Right ventricle myocardium superior (tissue), 1 donor: ENCODE data around the gene HOXC12. TPM values are rescaled to one million over a fixed set of nuclear protein-coding genes. Genes with fewer than 3 reads are reported as not detected.

ENCODE experiments used
- ATAC-seq: fragments of 200-7000 bp; cut with Tn5 transposase; one replicate; pipeline ENCODE4 v1.9.1; 2020; ENCODE audit warnings: mild to moderate bottlenecking; ENCODE audit not compliant: poor library complexity
- DNase-seq: peaks from one replicate; pipeline ENCODE4 v3.0.0-alpha.2; 2020
- intact Hi-C: fragments of 100-400 bp; cut with DNase I; formaldehyde crosslinking; loops from one replicate; pipeline ENCODE4 v1.11.2; 2022
- total RNA-seq: library from RNA; stranded (reverse); fragmentation: NEBNext Ultra II Directional; extraction: Animal tissue kit (Norgen Biotek cat#: 25700); gene quantifications from one replicate; pipeline ENCODE4 v1.2.1, GENCODE V29; 2021
- donor health status: DM: no; HTN: yes; CAD: no; lungs with severe emphysema.

HOXC12 gene
- total RNA-seq, 1 donor from 2014 or later: not detected

DNA sequence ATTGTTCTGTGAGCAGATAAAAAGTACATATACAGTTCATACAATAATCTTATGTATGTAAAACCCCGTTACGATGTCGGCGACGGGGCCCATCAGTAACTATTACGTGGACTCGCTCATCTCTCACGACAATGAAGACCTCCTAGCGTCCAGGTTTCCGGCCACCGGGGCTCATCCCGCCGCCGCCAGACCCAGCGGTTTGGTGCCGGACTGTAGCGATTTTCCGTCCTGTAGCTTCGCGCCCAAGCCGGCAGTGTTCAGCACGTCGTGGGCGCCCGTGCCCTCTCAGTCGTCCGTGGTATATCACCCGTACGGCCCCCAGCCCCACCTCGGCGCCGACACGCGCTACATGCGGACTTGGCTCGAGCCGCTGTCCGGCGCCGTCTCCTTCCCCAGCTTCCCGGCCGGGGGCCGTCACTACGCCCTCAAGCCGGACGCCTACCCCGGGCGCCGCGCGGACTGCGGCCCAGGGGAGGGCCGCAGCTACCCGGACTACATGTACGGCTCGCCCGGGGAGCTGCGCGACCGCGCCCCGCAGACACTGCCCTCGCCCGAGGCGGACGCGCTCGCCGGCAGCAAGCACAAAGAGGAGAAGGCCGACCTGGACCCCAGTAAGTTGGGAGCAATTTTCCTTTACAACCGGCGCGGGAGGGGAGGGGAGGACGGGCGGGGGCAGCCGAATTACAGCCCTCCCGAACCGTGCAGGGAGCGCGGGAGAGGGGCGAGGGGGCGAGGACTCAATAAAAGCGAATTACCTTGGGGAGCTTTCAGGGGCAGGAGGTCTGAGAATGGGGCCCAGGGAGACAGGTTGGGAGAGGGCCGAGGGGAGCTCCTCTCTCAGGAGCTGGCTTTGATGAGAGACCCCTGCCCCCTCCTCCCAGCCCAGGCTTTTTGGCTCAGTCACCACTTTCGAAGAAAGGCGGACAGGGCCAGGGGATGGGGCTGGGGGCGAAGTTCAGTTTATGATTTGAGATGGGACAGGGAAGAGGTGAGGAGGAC, 45.7 kb downstream of the HOXC12 start, which contains the start of gene HOXC9:
TSS of gene HOXC9 (plus strand) at position 46 of the 999 bp plus-strand sequence. CDS start at position 74, 28 bp downstream.
- no peak for DNase-seq
- intact Hi-C loops: no loop called here
- ATAC-seq: no peak

DNA sequence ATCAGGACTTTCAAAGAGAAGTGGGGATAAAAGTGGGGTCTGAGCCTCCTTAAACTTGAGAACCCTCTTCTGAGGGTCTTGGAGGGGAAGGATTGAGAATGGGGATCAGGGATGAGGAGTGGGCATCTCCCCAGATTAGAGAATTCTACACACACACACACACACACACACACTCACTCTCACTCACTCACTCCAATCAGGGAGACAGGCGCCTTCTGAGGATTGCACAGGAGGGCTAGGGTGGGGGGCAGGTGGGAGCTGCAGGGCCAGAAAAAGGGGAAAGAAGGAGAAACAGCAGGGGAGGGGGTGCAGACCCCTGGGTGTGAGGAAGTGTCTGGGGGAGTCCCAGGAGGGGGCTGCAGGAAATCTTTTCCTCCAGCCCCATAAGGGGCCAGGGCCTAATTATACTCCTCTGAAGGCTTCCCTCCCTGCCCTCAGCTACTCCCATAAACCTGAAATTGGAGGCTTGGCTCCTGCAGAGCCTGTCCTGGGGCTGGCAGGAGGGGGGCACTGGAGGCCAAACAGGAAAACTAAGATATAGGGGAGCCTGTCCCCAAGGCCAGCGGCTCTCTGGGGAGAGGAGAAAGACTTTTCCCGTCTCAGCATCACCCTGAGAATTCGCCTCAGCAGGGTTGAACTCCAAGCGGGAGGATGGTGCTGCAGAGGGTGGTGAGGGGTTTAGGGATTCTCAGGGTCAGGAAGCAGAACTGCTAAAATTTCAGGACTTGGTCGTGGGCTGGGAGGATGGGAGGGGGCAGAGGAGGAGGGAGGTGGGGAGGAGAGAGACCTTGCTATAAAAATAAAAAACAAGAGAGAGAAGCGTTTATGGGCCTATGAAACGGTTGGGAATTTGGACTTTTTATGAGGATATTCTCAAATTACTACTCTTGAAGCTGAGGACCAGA, 46.8 kb downstream of the HOXC12 start:
- ATAC-seq (no peak), DNase-seq (no peak)
- intact Hi-C loops: no loop called here

DNA sequence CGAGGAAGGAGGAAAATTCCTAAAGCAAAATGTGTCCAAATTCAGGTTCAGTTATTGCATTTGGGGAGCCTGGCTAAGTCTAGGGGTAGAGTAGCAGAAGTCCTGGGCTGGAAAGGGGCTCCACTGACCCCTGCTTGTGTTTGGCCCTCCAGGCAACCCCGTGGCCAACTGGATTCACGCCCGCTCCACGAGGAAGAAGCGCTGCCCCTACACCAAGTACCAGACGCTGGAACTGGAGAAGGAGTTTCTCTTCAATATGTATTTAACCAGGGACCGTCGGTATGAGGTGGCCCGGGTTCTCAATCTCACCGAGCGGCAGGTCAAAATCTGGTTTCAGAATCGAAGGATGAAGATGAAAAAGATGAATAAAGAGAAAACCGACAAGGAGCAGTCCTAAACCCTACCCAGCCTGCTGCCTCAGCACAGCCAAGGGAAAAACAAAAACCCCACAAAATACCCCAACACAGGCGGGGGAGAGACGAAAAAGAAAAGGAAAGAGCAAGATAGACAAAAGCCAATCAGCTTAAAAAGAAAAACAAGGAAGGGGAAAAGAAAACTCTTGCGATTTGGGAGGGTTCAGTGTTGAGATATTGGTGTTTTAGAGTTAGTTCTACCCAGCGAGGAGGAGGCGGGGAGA, 47.7 kb downstream of the HOXC12 start:
- no peak for DNase-seq
- no peak for ATAC-seq
- intact Hi-C loops: no loop called here

DNA sequence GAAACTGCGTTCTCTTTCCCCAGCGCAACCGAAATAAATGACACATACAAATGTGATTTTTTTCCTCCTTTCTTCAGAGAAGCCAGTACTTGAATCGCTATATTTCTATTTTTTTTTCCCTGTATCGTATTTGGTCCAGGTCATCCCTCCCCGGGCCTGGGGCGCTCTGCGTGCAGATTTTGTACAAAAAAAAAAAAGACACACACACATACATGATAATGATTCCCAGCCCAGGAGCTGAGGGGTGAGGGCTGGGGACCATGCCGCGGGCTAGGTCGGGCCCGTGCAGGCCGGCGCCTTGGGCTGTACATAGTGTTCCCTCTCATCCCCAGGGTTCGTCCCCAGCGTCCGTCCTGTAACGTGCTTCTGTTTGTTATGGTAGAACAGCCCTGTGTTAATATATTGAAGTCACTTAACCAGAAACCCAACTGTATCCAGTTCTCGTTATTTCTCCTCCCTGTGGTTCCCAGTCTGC, 48.2 kb downstream of the HOXC12 start:
- intact Hi-C loops: no loop called here
- no peak for ATAC-seq
- DNase-seq: no peak

DNA sequence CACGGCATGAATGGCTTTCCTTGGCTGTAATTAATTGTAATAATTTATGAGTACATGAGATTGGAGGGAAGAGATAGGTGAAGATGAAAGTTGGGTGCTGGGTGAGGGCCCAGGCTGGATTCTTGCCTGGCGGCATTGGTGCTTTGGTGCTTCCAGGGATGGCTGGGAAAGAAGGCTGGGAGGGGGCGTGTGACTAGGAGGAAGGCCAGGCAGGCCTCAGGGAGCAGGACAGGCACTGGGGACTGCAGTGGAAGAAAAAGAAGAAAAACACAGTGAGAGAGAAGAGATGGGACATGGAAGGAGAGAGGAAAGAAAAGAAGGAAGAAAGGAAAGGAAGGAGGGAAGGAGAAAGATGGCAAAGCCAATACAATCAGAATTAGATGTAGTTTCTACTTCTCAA, 48.9 kb downstream of the HOXC12 start:
- ATAC-seq: no peak
- intact Hi-C loops: no loop called here

DNA sequence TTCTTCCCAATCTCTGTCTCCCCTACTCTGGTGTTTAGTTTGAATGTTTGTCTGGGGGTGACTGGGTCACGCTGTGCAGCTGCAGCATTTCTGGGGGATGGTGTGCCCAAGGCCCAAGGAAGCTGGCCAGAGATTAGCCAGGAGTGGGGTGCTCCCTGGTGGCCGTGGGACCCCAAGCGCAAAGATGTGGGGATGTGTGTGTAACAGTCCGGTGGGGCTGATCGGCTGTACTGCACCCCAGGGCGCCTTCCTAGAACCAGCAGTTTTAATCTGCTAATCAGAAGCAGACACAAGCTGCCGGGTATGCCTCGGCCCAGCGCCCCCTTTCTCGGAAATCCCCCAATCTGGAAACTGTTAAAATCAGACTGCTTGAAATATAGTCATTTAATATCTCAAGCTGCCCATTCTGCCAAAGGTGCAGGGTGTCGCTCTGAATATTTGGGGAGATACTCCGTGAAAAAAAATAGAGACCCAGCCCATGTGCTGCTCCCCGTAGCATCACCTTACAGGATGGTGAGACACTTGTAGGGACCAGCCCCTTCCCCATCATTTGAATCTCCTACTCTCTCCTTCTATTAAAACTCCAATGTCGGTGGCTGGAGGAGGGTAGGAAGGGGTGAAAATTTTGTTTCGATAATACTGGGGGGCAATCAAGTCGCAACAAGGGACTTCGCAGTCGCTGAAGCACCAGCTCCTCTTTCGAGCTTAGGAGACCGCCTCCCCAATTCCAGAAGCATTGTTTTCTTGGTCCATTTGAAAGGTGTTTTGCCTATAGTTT, 49.5 kb downstream of the HOXC12 start:
- DNase-seq (no peak), ATAC-seq (no peak)
- intact Hi-C loops: no loop called here

More for the DNA sequence above, 48.9 kb downstream of the HOXC12 start:
- DNase-seq: no peak

DNA sequence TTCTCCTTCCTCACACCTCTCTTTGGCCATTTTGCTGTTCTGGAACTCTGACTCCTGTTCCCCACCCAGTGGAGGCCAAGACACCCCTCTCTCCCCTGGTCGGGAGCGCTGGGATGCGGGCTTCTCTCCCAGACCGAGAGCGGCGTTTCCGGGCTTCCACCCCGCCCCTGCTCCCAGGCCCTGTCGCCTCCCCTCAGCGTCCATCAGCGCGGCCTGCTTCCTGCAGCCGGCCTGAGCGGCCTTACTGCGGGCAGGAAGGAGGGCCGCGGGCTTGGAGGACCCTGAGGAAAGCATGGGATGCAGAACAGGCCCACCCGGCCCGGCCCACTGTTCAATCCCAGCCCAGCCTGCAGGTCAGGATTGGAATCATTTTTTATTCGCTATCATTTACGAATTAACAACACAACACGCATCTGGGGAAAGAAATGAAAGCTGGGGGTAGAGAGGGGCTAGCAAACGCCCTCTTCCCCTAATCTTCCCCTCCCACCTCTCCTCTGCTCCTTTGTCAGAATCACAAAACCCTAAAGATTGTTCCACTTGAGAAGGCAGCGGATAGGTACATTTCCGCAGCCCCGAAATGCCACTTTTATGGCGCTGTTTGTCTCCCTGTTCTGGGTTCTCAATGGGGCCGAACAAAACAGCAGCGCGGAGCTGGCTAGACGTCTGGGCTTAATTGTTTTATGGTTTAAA, 50.3 kb downstream of the HOXC12 start:
- no peak for DNase-seq
- ATAC-seq: no peak
- intact Hi-C loops: no loop called here

DNA sequence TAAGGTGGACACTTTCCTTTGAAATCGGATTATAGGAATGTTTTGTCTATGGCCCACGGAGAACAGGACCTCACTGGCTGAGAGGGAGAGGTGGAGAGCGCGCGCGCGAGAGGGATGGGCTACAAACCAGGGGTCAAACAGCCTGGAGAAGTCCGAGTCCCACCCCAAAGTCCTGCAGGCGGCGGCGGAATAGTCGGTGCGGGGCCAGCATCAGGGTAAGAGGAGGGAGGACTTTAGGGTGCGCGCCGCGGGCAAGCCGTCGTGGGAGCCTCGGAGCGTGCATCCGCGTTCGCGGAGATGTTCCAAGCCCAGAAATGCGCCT, 50.8 kb downstream of the HOXC12 start:
- intact Hi-C loops: no loop called here
- ATAC-seq (no peak), DNase-seq (no peak)

DNA sequence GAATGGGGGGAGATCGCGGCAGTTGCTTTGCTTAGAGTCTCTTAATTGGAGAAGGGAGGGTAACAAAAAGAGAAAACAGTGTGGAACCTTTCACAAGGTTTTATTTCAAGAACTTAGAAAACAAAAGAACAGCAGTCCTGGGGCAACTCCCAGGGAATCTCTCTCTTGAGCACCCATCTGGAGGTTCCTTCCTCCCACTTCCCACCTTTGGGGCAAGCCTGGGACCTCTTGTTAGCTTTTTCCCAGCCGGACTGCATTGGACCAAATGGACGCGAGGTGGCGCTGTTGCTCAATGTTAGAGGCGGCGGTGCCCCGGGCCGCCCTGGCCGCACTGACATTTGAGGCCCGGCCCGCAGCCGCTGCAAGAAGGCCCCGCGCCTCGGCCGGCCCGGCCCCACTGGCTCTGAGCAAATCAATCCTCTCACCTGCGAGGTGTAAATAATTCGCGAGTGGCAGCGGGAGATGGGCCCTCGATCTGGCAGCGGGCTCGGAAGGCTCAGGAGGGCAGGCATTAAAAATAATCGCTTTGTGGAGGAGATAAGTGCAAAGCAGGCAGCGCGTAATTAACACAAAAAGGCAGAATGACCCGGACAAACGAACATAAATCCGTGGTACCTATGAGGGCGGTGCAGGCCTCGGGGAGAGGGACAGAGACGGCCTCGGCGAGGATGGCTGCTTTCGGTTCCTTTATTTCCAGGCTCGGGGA, 51.3 kb downstream of the HOXC12 start:
- intact Hi-C loops: loop anchor here (2.0 kb wide), 1 partner anchor 187 kb away; no protein-coding TSS in a partner anchor
- ATAC-seq: peak; percentile 96
- peak; percentile 93 for DNase-seq

DNA sequence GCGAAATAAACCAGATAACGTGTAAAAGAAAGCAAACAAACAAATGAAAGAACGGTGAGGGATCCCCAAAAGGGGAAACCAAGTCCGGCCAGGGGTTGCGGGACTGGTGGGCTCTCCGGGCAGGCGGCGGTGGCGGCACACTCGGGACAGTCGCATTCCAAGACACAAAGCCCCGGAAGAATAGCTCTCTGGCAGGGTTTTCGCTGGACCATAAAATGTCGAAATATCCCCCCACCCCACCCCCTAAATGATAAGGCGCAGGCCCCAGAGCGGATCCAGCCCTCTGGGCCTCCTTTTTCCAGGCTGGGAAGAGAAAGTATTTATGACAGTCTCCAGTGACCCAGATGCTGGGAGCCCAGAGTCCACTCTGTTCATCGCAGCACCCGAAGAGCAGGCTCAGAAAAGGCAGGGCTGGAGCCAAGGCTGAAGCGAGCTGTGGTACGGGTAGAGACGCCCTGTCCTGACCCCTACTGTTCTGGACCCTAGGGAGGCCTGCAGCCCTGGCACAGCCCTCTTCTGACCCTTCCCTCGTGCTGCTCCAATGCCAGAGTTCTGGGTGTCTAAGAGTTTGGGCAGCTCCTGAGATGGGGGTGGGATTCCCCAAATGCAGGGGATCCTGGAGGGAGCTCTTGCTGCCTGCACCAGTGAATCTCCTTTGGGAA, 52.0 kb downstream of the HOXC12 start:
- intact Hi-C loops: loop anchor here (2.0 kb wide), 1 partner anchor 186 kb away; no protein-coding TSS in a partner anchor
- no peak for DNase-seq
- ATAC-seq: no peak

DNA sequence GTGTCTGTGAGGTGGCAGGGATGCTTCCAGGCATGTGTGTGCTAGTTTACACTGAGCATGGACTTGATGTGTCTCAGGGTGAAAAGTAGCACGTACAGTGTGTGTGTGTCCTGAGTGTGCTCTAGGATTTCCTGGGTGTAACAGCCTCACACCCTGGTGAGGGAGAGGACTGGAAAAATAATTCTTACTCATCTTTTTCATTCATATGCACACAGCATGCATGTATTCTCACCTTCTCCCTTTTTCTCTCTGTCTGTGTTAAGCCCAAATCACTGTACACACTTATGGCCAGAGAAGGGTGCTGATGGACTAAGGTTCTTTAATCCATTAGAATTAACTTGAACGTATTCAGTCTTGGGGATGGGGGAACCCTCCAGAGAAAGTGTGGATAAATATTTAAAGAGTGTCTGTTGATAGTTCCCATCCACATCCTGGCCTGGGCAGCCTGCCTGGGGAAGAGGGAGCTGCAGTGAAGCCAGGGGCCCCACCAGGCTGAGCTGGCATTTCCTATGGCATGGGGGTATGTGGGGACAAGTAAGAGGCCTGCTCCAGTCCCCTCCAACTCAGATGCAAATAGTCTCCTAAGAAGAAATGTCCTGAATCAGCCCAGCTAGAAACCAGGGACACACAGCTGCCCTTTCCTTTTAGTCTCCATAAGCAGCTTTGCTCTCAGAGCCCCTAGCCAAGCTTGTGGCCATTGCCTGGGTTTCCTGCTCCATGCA, 53.0 kb downstream of the HOXC12 start:
- no peak for ATAC-seq
- no peak for DNase-seq
- intact Hi-C loops: loop anchor here (2.0 kb wide), 1 partner anchor 185 kb away; no protein-coding TSS in a partner anchor

DNA sequence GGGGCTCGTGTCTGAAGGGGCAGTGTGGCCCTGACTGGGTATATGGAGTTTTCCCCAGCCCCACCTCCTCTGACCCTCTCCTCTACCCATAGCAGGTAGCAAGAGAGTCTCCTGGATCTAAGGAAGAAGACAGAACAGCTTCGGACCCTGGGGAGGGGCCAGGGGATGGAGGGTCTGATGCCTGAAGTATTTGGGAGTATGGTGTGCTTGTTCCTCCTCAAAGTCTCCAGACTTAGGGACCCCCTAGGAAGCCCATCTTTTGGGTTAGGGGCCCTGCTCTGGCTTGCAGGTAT, 53.5 kb downstream of the HOXC12 start:
- DNase-seq (no peak), ATAC-seq (no peak)
- intact Hi-C loops: no loop called here
